Hindlimb muscle (tissue), 1 donor: ENCODE results near the gene BCAS3. TPM values are rescaled to one million over a fixed set of nuclear protein-coding genes. Genes with fewer than 3 reads are reported as not detected.
"Not testable (repeated sequence)": the region's sequence is repeated elsewhere in the genome, so short reads cannot be mapped to it uniquely, and the experiment has no call there.

Experiments used
- DNase-seq: peaks from one replicate; pipeline ENCODE4 v3.0.0-alpha.2; 2013
- polyA plus RNA-seq: library from polyadenylated mRNA; unstranded; fragments of 120-200 nt; gene quantifications from one replicate; pipeline ENCODE4 v1.2.1, GENCODE V29; 2013; ENCODE audit not compliant: insufficient read length

Gene BCAS3
- polyA plus RNA-seq, 1 donor: 9.2 TPM

DNA sequence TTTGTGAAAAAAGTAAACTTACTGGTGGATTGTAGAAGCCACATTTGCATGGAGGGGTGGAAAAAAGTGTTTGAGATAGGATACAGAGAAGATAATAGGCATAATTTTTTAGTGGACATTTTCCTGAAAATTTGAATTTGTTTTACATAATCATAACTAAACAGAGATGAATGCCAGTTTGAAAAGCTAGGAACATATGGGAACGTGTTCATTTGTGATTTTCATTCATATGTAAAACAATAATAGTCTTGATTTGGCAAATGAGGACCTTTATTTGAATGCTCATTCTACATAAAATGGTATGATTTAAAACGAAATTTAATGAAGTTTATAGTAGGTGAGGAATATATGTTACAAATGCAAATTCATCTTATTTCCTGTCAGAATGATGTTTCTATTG is 263.9 kb downstream of the BCAS3 start:
- DNase-seq: no peak

DNA sequence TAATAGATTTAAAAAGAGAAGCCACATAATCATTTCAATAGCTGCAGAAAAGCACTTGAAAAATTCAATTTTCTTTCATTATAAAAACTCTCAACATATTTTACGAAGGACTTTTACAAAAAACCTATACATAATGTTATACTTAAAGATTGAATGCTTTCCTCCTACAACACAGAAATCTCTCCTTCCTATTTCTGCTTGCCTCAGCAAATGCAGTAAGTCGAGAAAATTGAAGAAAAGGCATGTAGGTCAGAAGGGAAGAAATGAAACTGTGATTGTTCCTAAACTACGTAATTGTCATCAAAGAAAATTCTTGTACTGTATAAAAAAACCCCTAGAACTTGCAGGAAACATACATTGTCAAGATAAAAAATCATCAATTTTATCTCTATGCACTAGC is 267.1 kb downstream of the BCAS3 start:
- DNase-seq: no peak

DNA sequence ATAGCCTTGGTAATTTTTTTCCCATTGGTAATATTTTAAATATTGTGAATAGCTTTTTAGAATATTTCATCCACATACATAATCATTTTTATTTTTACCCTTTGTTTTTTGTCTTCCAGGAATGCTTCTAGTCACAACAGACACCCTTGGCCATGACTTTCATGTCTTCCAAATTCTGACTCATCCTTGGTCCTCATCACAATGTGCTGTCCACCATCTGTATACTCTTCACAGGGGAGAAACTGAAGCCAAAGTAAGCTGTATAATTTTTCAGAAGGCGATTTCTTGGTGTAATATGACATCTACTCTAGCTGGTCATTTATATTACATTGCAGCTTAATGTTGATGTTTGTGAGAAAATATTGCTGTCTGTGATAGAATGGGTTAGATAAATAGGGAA is 269.4 kb downstream of the BCAS3 start:
- no peak for DNase-seq

DNA sequence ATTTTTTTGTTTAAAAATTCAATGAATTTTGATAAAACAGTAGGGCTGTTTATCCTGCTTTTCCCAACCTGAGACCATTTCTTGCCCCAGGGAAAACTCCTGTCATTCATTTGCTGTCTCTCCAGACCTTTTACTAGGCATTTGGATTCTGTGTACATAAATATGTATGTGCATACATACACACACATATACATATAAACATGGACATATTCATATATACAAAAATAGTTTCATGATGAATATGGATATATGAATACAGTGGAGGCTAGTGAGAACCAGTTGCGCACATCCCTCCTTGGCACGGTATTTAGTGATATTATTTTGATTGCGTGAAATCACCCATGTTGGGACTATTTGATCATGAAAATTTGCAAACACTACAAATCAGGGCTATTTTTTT is 269.9 kb downstream of the BCAS3 start:
- no peak for DNase-seq

DNA sequence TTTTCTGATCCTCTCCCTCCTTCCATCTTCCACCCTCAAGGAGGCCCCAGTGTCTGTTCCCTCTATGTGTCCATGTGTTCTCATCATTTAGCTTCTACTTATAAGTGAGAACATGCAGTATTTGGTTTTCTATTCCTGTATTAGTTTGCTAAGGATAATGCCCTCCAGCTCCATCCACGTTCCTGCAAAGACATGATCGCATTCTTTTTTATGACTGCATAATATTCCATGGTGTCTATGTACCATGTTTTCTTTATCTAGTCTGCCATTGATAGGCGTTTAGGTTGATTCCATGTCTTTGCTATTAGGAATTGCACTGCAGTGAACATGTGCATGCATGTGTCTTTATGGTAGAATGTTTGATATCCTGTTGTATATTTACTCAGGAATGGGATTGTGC is 275.1 kb downstream of the BCAS3 start:
- DNase-seq: no peak

DNA sequence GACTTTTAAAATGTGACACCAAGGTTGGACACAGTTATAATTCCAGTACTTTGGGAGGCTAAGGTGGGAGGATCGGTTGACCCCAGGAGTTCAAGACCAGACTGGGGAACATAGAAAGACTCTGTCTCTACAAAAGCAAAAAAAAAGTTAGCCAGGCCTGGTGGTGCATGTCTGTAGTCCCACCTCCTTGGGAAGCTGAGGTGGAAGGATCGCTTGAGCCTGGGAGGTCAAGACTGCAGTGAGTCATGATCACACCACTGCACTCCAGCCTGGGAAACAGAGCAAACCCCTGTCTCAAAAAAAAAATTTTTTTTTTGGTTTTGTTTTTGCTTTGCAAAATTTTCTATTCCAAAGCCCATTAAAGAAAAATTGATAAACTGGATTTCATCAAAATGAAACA is 281.4 kb downstream of the BCAS3 start:
- DNase-seq: no peak

DNA sequence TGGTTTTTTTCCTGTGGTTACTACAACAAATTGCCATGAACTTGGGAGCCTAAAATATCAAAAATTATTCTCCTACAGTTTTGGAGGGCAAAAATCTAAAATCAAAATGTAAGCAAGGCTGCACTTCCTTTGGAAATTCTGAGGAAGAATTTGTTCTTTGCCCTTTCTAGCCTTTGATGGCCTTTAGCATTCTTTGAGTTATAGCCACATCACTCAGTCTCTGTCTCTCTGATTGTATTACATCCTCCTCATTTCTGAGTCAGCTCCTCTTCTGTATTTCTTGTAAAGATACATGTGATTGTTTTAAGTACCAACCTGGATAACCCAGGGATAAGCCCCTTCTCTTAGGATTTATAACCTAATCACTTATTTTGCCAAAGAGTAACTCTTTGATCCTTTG is 282.0 kb downstream of the BCAS3 start:
- DNase-seq: no peak

DNA sequence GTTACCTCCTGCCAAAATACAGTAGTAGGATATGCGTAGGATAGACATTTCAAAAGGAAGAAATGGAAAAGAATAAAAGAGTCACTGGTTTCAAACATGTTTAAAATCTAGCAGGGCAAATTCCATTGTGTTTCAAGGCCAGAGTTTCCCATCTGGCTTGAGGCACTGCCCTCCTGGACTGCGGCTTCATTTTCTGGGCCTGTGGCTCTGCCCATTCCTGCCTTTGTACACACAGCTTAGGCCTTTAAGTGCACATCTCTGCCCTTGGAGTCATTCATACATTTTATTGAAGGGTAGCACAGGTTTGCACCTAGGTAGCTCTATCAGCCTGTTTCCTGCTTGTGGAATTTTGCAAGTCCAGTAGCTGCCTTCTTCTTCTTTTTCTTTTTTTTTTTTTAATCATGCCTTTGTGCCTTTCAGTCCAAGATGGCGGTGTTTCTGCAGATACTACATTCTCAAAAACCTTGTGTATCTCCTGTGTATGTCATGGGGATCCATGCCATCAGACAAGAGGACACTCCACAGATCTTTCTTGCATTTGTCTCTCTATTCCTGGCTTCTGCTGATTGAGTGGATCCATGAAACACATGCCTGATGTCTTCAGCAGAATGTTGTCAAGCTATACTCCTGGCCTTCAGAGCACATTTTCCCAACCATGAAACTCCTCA is 282.9 kb downstream of the BCAS3 start:
- no peak for DNase-seq

DNA sequence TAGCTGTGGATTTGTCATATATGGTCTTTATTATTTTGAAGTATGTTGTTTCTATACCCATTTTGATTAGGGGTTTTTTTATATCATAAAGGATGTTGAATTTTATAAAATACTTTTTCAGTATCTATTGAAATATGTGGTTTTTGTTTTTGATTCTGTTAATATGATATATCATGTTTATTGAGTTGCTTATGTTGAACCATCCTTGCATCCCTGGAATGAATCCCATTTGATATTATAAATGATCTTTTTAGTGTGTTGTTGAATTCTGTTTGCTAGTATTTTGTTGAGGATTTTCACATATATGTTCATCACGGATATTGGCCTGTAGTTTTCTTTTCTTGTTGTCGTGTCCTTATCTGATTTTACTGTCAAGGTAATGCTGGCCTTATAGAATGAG is 286.5 kb downstream of the BCAS3 start:
- DNase-seq: no peak

DNA sequence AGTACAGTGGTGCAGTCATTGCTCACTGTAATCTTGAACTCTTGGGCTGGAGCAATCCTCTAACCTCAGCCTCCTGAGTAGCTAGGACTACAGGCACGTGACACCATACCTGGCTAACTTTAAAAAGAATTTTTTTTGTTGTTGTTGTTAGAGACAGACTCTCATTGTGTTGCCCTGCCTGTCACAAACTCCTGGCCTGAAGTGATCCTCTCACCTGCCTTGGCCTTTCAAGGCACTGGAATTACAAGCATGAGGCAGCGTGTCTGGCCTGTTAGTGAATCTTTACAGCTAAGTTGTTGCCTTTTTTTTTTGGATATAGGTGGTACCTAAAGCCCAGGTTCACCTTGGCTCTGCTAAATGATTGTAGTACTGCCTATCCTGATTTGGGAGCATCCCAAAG is 290.6 kb downstream of the BCAS3 start:
- no peak for DNase-seq

DNA sequence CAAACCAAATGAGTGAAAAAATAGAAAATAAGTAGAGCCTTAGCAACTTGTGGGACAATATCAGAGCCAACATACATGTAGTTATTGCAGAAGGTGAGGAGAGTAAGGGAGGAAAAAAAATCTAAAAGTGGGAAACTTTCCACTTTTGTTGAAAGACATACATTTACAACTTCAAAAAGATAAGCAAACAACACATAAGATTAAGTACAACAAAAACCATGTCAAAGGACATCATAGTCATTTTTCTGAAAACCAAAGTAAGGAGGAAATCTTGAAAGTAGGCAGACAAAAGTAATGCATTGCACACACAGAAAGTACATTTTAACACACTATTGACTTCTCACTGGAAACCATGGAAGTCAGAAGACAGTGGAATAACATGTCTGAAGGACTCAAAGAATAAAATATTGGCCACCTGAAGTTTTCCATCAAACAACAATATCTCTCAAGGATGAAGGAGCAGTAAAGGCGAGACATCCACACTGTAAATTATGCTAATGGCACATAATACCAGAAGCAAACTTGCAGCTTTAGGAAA is 291.9 kb downstream of the BCAS3 start:
- DNase-seq: no peak

DNA sequence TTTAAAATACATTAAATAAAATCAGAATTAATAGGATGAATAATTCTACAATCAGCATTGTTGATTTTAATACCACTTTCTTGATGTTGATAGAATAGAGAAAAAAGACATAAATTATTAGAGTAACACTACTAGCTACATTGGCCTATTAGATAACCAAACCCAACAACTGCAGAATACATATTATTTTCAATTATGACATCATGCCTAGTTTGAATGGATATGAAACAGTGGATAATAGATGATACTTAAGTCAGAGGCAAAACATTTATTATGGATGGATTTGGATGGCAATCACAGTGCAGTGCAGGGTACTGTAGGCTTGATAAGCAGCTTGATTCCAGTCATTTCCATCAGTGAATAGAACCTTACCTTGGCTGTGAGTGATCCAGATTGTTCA is 293.1 kb downstream of the BCAS3 start:
- DNase-seq: no peak

DNA sequence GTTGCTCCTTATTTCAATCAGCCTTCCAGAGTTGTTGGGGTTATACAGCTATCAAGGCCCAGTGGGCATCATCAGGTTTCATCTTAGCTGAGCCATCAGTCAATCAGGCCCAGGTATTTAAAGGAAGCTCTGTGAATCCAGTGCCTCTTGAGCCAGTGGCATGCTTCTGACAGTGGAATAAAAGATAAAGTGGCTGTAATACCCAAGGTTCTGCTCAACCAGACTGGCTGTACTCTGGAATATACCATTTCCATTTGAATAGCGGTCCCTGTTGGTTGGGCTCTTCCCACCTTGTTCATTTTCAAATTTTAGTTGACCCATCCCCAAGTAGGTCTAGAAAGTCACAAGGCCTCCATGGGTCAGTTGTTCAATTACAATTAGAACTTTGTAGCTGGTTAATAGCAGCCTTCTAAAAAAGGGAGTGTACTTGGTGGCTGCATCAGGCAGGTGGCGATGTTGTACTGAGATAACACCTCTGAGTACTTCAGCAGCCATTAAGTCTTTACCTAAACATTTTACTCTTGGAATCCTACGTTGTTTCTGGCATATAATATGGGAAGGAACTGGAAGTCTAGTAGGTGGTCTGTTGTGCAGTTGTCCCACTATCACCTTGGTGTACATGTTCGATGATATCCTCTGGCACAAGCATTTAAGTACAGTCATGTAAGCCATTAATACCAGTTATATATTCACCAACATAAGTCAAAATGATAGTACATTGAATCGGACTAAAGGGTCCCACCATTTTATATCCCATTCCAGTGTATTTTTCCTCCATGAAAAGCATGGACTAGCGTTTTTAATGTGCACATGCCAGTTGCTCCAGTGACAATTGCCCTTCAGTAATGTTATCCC is 294.1 kb downstream of the BCAS3 start:
- DNase-seq: peak; percentile 42

DNA sequence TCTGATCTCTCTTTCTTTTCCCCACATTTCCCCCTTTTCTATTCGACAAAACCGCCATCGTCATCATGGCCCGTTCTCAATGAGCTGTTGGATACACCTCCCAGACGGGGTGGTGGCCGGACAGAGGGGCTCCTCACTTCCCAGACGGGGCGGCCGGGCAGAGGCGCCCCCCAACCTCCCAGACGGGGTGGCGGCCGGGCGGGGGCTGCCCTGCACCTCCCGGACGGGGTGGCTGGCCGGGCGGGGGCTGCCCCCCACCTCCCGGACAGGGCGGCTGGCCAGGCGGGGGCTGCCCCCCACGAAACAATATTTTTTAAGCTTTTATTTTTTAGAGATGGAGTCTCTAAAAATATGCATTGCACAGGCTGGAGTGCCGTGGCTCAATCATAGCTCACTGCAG is 299.2 kb downstream of the BCAS3 start:
- not testable (repeated sequence) for DNase-seq

DNA sequence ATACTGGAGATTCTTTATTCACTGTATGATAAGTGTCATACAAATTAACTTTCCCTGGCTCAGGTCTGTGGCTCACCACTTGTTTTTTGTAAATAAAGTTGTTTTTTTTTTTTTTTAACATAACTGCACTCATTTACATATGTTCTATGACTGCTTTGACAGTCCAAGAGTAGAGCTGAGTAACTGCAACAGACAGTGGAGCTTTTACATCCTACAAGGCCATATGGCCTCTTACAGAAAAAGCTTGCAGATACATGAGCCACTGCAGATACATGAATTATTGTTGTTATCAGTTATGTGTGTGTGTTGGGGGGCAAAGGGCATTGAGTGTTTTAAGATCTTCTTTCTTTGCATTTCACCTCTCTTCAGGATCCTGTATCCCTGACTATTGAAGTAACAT is 311.7 kb downstream of the BCAS3 start:
- DNase-seq: no peak

DNA sequence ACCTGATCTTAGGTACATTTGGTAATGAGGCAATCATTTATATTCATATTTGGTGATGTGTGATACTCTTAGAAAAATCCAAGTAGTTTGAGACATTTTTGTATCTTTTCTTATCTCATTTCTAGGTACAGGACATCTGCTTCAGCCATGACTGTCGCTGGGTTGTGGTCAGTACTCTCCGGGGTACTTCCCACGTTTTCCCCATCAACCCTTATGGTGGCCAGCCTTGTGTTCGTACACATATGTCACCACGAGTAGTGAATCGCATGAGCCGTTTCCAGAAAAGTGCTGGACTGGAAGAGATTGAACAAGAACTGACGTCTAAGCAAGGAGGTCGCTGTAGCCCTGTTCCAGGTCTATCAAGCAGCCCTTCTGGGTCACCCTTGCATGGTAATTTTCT is 312.2 kb downstream of the BCAS3 start:
- no peak for DNase-seq

DNA sequence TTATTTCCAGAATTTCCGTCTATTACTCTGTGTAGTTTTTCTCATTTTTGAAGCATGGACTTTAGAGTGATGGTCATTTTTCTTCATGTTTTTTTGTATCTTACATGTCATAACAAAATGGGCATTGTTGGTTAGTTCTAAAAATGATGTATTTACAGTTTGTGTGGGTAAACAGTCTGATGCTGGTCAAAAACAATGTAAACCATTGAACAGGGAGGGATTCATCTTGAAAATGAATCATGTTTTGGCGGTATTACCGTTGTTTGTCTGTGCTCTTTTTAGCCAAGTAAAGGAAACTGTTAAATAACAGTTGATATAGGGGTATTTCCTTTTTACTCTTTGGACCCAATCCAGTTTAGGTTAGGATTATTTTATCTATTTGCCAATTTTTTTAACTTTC is 315.8 kb downstream of the BCAS3 start:
- no peak for DNase-seq

DNA sequence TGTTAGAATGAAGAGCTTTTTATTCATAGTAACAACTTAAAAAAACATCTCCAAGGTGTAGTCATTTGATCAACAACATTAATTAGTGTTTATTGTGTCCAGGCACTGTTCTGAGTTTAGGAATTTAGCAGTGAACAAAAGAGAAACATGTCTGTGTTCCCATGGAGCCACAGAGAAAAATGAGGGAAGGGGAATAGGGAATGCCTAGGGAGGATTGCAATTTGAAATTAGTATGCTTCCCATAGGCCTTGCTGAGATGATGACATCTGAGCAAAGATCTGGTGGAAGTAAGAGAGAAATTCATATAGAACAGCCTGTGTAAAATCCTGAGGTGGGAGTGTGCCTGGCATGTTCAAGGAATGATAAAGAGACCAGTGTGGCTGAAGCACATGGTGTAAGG is 318.0 kb downstream of the BCAS3 start:
- no peak for DNase-seq

DNA sequence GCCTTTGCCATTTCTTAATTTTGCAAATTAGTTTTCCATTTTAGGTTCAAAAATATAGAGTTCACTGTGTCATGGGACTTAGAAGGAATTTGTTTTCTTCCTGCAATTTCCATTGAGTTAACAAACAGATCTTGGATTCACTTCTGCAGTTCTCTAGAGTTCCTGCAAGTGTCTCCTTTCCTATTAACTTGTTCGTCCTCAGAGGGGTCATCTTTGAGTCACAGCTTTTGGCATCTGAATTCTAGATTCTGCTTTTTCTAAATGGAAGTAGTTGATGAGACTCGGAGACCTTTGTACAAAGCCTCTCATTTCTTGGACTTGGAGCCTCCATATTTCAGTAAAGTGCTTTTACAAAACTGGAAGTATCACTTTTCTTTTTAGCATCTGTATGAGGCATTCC is 323.3 kb downstream of the BCAS3 start:
- DNase-seq: peak; percentile 38

DNA sequence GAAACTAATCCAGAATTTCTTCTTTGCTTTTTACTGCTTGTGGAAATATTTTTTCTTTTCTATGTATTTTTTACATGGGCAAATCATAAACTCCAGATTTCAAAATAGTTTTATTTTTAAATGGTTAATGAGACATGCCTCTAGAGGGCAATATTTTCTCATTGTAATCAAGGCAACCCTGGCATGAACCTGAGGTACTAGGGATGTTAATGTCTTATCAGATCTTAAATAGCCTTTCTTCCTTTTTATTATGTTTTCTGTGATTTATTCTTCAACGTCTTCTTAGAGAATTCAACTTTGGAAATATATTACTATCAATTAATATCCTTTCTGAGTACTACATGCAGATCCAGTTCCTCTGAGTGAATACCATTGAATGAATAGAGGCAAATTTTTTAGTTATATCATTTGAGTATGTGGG is 324.7 kb downstream of the BCAS3 start:
- DNase-seq: no peak

DNA sequence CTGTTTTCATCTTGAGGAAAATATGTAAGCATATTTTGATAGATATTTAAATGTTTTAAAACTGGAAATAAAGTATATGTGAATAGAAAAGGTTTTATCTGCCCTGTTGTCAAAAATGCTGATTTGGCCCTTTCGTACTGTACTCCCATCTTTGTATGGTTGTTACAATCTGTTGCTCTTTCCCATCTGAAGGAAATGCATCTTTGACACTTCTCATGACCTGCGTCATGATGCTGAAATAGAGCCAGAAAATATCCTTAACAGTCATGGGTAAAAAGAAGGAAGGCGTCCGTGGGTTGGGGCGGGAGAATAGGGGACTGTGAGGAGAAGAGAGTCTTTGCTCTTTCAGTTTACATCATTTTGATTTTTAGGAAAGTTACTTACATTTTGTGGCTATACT is 327.7 kb downstream of the BCAS3 start:
- peak; percentile 15 for DNase-seq

DNA sequence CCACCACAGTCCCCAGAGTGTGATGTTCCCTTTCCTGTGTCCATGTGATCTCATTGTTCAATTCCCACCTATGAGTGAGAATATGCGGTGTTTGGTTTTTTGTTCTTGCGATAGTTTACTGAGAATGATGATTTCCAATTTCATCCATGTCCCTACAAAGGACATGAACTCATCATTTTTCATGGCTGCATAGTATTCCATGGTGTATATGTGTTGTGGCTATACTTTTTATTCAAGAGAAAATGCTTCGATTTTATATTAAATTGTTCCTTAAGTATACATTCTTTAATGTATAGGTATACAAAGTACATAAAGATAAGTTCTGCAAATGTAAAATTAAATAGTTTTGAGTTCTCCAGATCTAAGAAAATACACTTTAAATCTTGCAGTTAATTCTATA is 328.3 kb downstream of the BCAS3 start:
- DNase-seq: not testable (repeated sequence)

DNA sequence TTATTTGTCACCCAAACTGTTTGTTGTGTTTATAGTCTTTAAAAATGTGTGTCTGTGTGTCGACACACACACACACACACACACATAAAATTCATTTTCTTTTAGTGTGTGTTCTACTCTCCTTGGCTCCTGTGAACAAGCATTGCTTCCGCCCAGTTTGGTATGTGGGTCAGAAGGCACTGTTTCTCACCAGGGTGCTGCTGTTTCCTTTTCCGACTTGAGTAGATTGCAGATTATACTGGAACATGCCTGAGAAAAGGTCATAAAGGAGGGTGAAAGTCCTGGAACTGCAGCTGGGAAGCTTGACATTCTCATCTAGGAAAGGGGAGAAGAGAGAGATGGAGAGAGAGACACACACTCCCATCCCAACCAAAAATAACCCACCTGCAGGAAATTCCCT is 330.3 kb downstream of the BCAS3 start:
- DNase-seq: no peak

DNA sequence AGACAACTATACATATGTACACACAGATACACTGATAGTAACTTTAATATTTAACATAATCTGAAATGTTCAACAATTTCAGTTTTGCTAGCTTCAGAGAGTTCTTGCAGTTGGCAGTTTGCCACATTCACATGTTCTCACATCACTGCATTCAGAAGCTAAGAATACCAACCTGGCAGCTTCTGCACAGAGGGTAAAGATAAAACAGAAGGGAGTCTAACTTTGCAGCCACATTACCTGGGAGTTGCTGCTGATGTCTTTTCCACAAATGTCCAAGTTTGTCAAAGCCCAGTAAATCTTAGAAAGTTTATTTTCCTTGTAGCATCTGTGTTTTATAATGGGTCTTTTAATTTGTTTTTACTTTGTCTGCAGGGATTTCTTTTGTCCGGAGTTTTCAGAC is 332.0 kb downstream of the BCAS3 start:
- peak; percentile 23 for DNase-seq
